ENCODE data around the gene ZFP57. TPM values are rescaled to one million over a fixed set of nuclear protein-coding genes. Genes with fewer than 3 reads are reported as not detected.
A peak's percentile ranks its signal among the peaks of the same experiment; 100 is the strongest.

Gene ZFP57
- total and polyA plus RNA-seq, 10 of the 15 experiments (the other 5 are each of a cell fraction or from before 2014, with no cell fraction given): not detected

- TF ChIP-seq, protein P1, sequence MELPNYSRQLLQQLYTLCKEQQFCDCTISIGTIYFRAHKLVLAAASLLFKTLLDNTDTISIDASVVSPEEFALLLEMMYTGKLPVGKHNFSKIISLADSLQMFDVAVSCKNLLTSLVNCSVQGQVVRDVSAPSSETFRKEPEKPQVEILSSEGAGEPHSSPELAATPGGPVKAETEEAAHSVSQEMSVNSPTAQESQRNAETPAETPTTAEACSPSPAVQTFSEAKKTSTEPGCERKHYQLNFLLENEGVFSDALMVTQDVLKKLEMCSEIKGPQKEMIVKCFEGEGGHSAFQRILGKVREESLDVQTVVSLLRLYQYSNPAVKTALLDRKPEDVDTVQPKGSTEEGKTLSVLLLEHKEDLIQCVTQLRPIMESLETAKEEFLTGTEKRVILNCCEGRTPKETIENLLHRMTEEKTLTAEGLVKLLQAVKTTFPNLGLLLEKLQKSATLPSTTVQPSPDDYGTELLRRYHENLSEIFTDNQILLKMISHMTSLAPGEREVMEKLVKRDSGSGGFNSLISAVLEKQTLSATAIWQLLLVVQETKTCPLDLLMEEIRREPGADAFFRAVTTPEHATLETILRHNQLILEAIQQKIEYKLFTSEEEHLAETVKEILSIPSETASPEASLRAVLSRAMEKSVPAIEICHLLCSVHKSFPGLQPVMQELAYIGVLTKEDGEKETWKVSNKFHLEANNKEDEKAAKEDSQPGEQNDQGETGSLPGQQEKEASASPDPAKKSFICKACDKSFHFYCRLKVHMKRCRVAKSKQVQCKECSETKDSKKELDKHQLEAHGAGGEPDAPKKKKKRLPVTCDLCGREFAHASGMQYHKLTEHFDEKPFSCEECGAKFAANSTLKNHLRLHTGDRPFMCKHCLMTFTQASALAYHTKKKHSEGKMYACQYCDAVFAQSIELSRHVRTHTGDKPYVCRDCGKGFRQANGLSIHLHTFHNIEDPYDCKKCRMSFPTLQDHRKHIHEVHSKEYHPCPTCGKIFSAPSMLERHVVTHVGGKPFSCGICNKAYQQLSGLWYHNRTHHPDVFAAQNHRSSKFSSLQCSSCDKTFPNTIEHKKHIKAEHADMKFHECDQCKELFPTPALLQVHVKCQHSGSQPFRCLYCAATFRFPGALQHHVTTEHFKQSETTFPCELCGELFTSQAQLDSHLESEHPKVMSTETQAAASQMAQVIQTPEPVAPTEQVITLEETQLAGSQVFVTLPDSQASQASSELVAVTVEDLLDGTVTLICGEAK (IDR thresholded peaks at IDR 0.05; ENCODE audit: borderline replicate concordance): no peak
- TF ChIP-seq, protein P2, sequence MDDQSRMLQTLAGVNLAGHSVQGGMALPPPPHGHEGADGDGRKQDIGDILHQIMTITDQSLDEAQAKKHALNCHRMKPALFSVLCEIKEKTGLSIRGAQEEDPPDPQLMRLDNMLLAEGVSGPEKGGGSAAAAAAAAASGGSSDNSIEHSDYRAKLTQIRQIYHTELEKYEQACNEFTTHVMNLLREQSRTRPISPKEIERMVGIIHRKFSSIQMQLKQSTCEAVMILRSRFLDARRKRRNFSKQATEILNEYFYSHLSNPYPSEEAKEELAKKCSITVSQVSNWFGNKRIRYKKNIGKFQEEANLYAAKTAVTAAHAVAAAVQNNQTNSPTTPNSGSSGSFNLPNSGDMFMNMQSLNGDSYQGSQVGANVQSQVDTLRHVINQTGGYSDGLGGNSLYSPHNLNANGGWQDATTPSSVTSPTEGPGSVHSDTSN (IDR thresholded peaks at IDR 0.05; ENCODE audit: insufficient replicate concordance, low read depth, low read length): no peak
- TF ChIP-seq NBN (IDR thresholded peaks at IDR 0.05) (peak; percentile 47; the same call in 1 of the 2 replicates), TARDBP (IDR thresholded peaks at IDR 0.05; ENCODE audit: borderline replicate concordance) (no peak), NFXL1 (IDR thresholded peaks at IDR 0.05; ENCODE audit: borderline replicate concordance) (no peak), POLR2AphosphoS2 (IDR thresholded peaks at IDR 0.05; ENCODE audit: low read depth, low read length) (peak; percentile 81; the same call in 1 of the 2 replicates), SMAD1 (IDR thresholded peaks at IDR 0.05; ENCODE audit: low read depth, partially characterized antibody) (peak; percentile 71), MTA2 (IDR thresholded peaks at IDR 0.05; ENCODE audit: low read depth) (no peak), SP1 (IDR thresholded peaks at IDR 0.05; ENCODE audit: low read depth, low read length) (peak; percentile 60), ZNF24 (IDR thresholded peaks at IDR 0.05) (no peak), RUNX3 (IDR thresholded peaks at IDR 0.05; ENCODE audit: low read length) (no peak), BCL11A (IDR thresholded peaks at IDR 0.05; ENCODE audit: low read depth, low read length) (no peak), POLR2A (IDR thresholded peaks at IDR 0.05; ENCODE audit: low read depth, low read length) (peak; percentile 79), ZBTB4 (CRISPR knock-in tag; IDR thresholded peaks at IDR 0.05) (no peak), CREB1 (IDR thresholded peaks at IDR 0.05; ENCODE audit: low read depth) (peak; percentile 97), IRF5 (IDR thresholded peaks at IDR 0.05; ENCODE audit: borderline replicate concordance) (no peak), STAT3 (IDR thresholded peaks at IDR 0.05; ENCODE audit: low read depth, low read length) (no peak), WRNIP1 (IDR thresholded peaks at IDR 0.05; ENCODE audit: borderline replicate concordance, low read depth, low read length) (peak; percentile 68; the same call in 1 of the 2 replicates), IKZF1 (conservative IDR thresholded peaks at IDR 0.05) (peak; percentile 92), BRCA1 (IDR thresholded peaks at IDR 0.05; ENCODE audit: low read depth, low read length) (no peak)
- TF ChIP-seq, protein P3, sequence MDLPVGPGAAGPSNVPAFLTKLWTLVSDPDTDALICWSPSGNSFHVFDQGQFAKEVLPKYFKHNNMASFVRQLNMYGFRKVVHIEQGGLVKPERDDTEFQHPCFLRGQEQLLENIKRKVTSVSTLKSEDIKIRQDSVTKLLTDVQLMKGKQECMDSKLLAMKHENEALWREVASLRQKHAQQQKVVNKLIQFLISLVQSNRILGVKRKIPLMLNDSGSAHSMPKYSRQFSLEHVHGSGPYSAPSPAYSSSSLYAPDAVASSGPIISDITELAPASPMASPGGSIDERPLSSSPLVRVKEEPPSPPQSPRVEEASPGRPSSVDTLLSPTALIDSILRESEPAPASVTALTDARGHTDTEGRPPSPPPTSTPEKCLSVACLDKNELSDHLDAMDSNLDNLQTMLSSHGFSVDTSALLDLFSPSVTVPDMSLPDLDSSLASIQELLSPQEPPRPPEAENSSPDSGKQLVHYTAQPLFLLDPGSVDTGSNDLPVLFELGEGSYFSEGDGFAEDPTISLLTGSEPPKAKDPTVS (IDR thresholded peaks at IDR 0.05; ENCODE audit: low read depth, low read length): no peak
Measured at GRCh38 chr6:29723262-29723665, 42.3 kb upstream of the ZFP57 start, which contains the start of gene HLA-F (continued).
